ENCODE results near the gene NCKAP5L.

- no peak for TF ChIP-seq CTCF (conservative IDR thresholded peaks at IDR 0.05; ENCODE audit: low read depth, low read length)
- TF ChIP-seq EZH2 (IDR thresholded peaks at IDR 0.05; ENCODE audit: borderline replicate concordance, low read depth, low read length, poor library complexity, severe bottlenecking) = no peak
These were observed 4.3 kb downstream of the NCKAP5L start for GRCh38 chr12:49823951-49824350.
